Tibial artery (tissue), 4 donors: Measurements from ENCODE around the gene PCDH15.

Experiments
- DNase-seq, 2 donors: peaks; one replicate each; pipeline ENCODE4 v3.0.0-alpha.2; 2019
- H3K27ac ChIP-seq, 2 donors: fragments of 200-600 bp; sonication (generic) in 1 of 2; 1 replicate in 1 of 2; 2 replicates in 1 of 2; pipeline ENCODE4 v1.5.1; 2018 to 2019; ENCODE audit warnings: mild to moderate bottlenecking in 1 of 2
- H3K27me3 ChIP-seq, 2 donors: fragments of 200-600 bp; sonication (generic) in 1 of 2; one replicate each; pipeline versions ENCODE4 v1.5.1 to v1.6.0; 2016 to 2019
- H3K36me3 ChIP-seq, 3 donors: fragments of 200-600 bp; sonication (generic) in 2 of 3; one replicate each; pipeline ENCODE4 v1.5.1; 2016 to 2019; ENCODE audit warnings: mild to moderate bottlenecking in 2 of 3
- H3K4me1 ChIP-seq, 4 donors: fragments of 200-600 bp; sonication (generic) in 2 of 4; 1 replicate in 3 of 4; 2 replicates in 1 of 4; pipeline ENCODE4 v1.5.1; 2016 to 2019
- H3K4me3 ChIP-seq, 2 donors: fragments of 200-600 bp; sonication (generic) in 1 of 2; 1 replicate in 1 of 2; 2 replicates in 1 of 2; pipeline ENCODE4 v1.5.1; 2018 to 2019; ENCODE audit warnings: mild to moderate bottlenecking in 2 of 2
- H3K9me3 ChIP-seq, 3 donors: fragments of 200-600 bp; sonication (generic) in 1 of 3; one replicate each; pipeline ENCODE4 v1.5.1; 2016 to 2019
- CTCF ChIP-seq, 2 experiments: fragments of 200-600 bp in 1 of 2; fragments of 450-650 bp in 1 of 2; IDR thresholded peaks; one replicate each; pipeline ENCODE4 v1.5.1; 2017 to 2019; ENCODE audit warnings: antibody characterized with exemption in 2 of 2, mild to moderate bottlenecking in 1 of 2, moderate library complexity in 1 of 2
- intact Hi-C: fragments of 100-400 bp; cut with DNase I; formaldehyde crosslinking; loops from one replicate; pipeline ENCODE4 v1.15.0; 2023; ENCODE audit warnings: low total_unique reads

Gene PCDH15

GRCh38 chr10:54800741-54801421 lies at the start of gene PCDH15:
TSS of gene PCDH15 (minus strand) at chr10:54801231. CDS start at chr10:54664262, 136,969 bp downstream.
- Histone ChIP-seq H3K36me3 (no peaks in the 10 kb centered on the region), H3K4me1 (no peaks in the 10 kb centered on the region), H3K4me3 (no peak within 1 kb of the TSS), H3K9me3 (no peaks in the 10 kb centered on the region), H3K27me3 (no peaks in the 10 kb centered on the region), H3K27ac (no peak within 1 kb of the TSS)
- no peak for TF ChIP-seq CTCF (IDR thresholded peaks at IDR 0.05)
- intact Hi-C loops, result no loop called here
- no peak for DNase-seq

GRCh38 chr10:54843932-54844331 lies 42.9 kb upstream of the PCDH15 start:
- Histone ChIP-seq H3K4me3 (no peak overlapping the region), H3K27ac (no peak overlapping the region), H3K4me1 (no peaks in the 10 kb centered on the region), H3K27me3 (no peaks in the 10 kb centered on the region), H3K9me3 (peaks cover 0 to 6% (median 0%) of the 10 kb centered on the region in 3 donors), H3K36me3 (no peaks in the 10 kb centered on the region)
- no peak for TF ChIP-seq CTCF (IDR thresholded peaks at IDR 0.05)
- intact Hi-C loops, result no loop called here
- DNase-seq, result no peak

GRCh38 chr10:54843085-54843646 lies 42.1 kb upstream of the PCDH15 start:
- no peak for TF ChIP-seq CTCF (IDR thresholded peaks at IDR 0.05)
- Histone ChIP-seq H3K4me1 (no peaks in the 10 kb centered on the region), H3K36me3 (no peaks in the 10 kb centered on the region), H3K4me3 (no peak overlapping the region), H3K27me3 (no peaks in the 10 kb centered on the region), H3K9me3 (peaks cover 0 to 6% (median 0%) of the 10 kb centered on the region in 3 donors), H3K27ac (no peak overlapping the region)
- no peak for DNase-seq
- intact Hi-C loops, result no loop called here

- H3K36me3 ChIP-seq, result no peaks in the 10 kb centered on the region
- peaks cover 0 to 6% (median 0%) of the 10 kb centered on the region in 3 donors for H3K9me3 ChIP-seq
- H3K4me3 ChIP-seq, result no peak overlapping the region
- H3K4me1 ChIP-seq, result no peaks in the 10 kb centered on the region
- no peaks in the 10 kb centered on the region for H3K27me3 ChIP-seq
- no peak for TF ChIP-seq CTCF (IDR thresholded peaks at IDR 0.05)
- no peak for DNase-seq
- intact Hi-C loops, result no loop called here
- no peak overlapping the region for H3K27ac ChIP-seq
Observed at GRCh38 chr10:54837479-54837878, 36.4 kb upstream of the PCDH15 start.

GRCh38 chr10:54833029-54833428 lies 32.0 kb upstream of the PCDH15 start:
- Histone ChIP-seq H3K27me3 (no peaks in the 10 kb centered on the region), H3K27ac (no peak overlapping the region), H3K36me3 (no peaks in the 10 kb centered on the region), H3K9me3 (no peaks in the 10 kb centered on the region), H3K4me3 (no peak overlapping the region), H3K4me1 (no peaks in the 10 kb centered on the region)
- DNase-seq, result no peak
- TF ChIP-seq CTCF (IDR thresholded peaks at IDR 0.05), result no peak
- intact Hi-C loops, result no loop called here
